HL-60 (cell line): ENCODE results near the gene KLC1.

Experiments used
- GABPA ChIP-seq: IDR thresholded peaks from 2 replicates; pipeline ENCODE4 v1.6.1; 2012; ENCODE audit warnings: low read depth
- POLR2AphosphoS5 ChIP-seq: IDR thresholded peaks from 2 replicates; pipeline ENCODE4 v1.6.1; 2012; ENCODE audit warnings: low read depth
- TF ChIP-seq, protein P1 (sequence below): IDR thresholded peaks from 2 replicates; pipeline ENCODE4 v1.6.1; 2012; ENCODE audit warnings: low read depth; ENCODE audit not compliant: insufficient replicate concordance
- TF ChIP-seq, protein P2 (sequence below): IDR thresholded peaks from one replicate; pipeline ENCODE4 v1.5.1; 2011; ENCODE audit warnings: low read length, control low read depth, inconsistent platforms; ENCODE audit not compliant: insufficient read depth

DNA sequence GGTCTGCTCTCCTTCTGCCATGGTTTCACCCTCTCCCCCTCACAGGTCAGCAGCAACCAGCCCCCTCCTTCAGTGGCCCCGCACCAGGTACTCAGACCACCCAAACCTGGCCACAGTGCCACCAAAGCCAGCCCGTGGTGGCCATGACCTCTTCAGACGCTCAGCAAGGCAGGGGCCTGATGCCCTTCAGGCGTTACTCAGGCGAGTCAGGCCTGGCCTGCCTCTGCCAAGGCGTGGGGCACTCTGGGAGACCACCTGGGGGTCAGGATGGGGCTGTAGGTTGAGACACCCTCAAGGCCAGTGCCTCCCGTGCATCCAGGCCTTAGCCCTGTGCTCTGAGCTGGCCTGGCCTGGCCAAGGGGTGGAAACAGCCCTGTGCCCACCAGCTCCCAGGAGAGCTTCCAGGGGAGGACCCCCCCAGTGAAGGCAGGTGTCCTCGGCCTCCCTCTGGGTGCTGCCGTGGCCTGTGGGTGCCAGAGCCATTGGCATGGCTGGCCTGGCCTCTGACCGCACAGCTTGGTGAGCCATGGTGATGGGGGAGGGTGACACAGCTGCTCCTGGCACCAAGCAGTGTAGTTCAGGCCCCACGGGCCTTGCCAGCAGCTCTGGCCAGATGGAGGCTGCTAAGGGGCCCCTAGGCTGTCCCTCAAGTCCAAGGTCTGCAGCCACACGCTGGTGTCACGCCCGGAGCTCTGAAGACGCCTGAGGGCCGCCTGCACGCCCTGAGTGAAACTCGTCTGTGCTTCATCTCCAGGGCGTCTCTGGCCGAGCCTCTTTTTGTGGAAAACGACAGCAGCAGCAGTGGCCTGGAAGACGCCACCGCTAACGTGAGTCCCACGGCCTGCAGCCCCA, 71.1 kb downstream of the KLC1 start:
- TF ChIP-seq POLR2AphosphoS5: no peak; the same call in none of the 2 replicates
- TF ChIP-seq, protein P1, sequence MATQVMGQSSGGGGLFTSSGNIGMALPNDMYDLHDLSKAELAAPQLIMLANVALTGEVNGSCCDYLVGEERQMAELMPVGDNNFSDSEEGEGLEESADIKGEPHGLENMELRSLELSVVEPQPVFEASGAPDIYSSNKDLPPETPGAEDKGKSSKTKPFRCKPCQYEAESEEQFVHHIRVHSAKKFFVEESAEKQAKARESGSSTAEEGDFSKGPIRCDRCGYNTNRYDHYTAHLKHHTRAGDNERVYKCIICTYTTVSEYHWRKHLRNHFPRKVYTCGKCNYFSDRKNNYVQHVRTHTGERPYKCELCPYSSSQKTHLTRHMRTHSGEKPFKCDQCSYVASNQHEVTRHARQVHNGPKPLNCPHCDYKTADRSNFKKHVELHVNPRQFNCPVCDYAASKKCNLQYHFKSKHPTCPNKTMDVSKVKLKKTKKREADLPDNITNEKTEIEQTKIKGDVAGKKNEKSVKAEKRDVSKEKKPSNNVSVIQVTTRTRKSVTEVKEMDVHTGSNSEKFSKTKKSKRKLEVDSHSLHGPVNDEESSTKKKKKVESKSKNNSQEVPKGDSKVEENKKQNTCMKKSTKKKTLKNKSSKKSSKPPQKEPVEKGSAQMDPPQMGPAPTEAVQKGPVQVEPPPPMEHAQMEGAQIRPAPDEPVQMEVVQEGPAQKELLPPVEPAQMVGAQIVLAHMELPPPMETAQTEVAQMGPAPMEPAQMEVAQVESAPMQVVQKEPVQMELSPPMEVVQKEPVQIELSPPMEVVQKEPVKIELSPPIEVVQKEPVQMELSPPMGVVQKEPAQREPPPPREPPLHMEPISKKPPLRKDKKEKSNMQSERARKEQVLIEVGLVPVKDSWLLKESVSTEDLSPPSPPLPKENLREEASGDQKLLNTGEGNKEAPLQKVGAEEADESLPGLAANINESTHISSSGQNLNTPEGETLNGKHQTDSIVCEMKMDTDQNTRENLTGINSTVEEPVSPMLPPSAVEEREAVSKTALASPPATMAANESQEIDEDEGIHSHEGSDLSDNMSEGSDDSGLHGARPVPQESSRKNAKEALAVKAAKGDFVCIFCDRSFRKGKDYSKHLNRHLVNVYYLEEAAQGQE: no peak
- TF ChIP-seq, protein P2, sequence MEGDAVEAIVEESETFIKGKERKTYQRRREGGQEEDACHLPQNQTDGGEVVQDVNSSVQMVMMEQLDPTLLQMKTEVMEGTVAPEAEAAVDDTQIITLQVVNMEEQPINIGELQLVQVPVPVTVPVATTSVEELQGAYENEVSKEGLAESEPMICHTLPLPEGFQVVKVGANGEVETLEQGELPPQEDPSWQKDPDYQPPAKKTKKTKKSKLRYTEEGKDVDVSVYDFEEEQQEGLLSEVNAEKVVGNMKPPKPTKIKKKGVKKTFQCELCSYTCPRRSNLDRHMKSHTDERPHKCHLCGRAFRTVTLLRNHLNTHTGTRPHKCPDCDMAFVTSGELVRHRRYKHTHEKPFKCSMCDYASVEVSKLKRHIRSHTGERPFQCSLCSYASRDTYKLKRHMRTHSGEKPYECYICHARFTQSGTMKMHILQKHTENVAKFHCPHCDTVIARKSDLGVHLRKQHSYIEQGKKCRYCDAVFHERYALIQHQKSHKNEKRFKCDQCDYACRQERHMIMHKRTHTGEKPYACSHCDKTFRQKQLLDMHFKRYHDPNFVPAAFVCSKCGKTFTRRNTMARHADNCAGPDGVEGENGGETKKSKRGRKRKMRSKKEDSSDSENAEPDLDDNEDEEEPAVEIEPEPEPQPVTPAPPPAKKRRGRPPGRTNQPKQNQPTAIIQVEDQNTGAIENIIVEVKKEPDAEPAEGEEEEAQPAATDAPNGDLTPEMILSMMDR: no peak
- TF ChIP-seq GABPA: no peak
